ENCODE results near the gene TFEB. TPM values are rescaled to one million over a fixed set of nuclear protein-coding genes. Genes with fewer than 3 reads are reported as not detected.

TFEB gene
- total and polyA plus RNA-seq, 5 donors = 31.6 to 51.1 (median 45.7) TPM

DNA sequence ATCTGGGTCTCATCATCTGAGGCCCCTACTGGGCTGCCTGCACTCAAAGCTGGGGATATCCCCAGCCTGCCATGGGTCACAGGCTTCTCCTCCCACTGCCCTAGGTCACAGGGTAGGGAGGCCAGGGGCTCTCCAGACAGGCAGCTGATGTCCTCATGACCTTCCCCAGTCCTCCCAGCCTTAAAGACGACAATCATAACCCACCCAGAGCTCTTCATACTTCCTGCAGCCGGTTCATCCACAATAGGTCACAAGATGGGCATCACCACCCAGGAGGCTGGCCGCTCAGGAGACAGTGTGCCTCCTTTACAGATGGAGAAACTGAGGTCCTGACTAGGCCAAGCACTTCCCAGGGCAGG lies 15.2 kb downstream of the TFEB start:
- no peak for DNase-seq
- intact Hi-C loops (cut with DNase I) = no loop called here
- peaks cover 41% of the 10 kb centered on the region for H3K4me1 ChIP-seq (ENCODE audit: control insufficient read depth, insufficient read depth, low read length)
- H3K4me3 ChIP-seq (ENCODE audit: low read length) = no peak overlapping the region
- 76% methylated on average over 3 of the region's 3 CpGs for WGBS
- no peaks in the 10 kb centered on the region for H3K9me3 ChIP-seq (ENCODE audit: control insufficient read depth, low read length)
- H3K27me3 ChIP-seq (ENCODE audit: control insufficient read depth, insufficient read depth) = no peaks in the 10 kb centered on the region
- ATAC-seq = no peak
- H3K27ac ChIP-seq (ENCODE audit: low read length) = no peak overlapping the region

DNA sequence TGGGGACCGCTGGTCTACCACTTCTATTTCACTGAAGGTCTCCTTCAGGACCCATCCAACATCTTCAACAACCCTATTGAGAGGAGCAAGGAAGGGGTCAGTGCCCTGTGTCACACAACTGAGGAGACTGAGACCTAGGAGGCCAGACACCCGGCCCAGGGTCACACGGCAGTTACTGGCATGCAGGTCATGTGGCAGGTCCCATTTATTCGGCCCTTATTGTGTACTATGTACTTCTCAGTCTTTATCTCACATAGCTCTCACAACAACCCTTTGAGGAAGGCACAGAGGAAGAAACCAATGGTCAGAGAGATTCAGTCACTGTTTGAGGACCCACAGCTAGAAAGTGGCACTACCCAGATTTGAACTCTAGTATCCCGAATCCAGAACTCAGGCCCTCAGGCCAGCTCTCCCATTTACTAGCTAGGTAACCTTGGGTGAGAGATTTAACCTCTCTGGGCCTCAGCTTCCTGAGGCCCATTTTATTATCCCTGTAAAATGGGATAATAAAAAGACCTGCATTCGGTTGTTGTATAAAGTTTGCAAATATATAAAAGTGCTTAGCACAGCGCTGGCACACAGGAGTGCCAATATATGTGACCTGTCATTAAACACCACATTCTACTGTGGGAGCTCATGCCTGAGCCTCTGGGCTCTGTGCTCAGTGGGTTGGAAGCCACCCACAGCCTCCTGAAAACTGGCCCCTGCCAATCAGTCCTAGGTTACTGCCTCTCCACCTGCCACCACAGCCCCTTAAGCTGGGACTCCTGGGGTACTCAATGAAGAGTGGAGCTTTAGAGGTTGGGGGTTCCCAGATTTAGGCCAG lies 15.8 kb downstream of the TFEB start:
- H3K27me3 ChIP-seq (ENCODE audit: control insufficient read depth, insufficient read depth) = no peaks in the 10 kb centered on the region
- H3K27ac ChIP-seq (ENCODE audit: low read length) = peak overlapping the region; percentile 30
- intact Hi-C loops (cut with DNase I) = no loop called here
- peaks cover 37% of the 10 kb centered on the region for H3K4me1 ChIP-seq (ENCODE audit: control insufficient read depth, insufficient read depth, low read length)
- no peak overlapping the region for H3K4me3 ChIP-seq (ENCODE audit: low read length)
- DNase-seq = no peak
- ATAC-seq = no peak
- no peaks in the 10 kb centered on the region for H3K9me3 ChIP-seq (ENCODE audit: control insufficient read depth, low read length)
- WGBS = 83% methylated on average over 7 of the region's 7 CpGs

DNA sequence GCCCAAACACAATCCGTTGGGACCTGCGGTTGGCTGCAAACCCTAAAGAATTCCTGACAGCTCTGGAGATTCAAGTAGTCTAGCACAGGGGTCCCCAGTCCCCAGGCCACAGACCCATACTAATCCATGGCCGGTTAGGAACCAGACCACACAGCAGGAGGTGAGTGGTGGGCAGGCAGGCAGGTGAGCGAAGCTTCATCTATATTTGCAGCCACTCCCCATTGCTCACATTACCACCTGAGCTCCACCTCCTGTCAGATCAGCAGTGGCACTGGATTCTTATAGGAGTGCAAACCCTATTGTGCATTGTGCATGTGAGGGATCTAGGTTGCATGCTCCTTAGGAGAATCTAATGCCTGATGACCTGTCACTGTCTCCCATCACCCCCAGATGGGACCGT lies 16.6 kb downstream of the TFEB start:
- WGBS = 58% methylated on average over 5 of the region's 5 CpGs
- H3K9me3 ChIP-seq (ENCODE audit: control insufficient read depth, low read length) = no peaks in the 10 kb centered on the region
- peaks cover 31% of the 10 kb centered on the region for H3K4me1 ChIP-seq (ENCODE audit: control insufficient read depth, insufficient read depth, low read length)
- ATAC-seq (no peak), DNase-seq (no peak)
- H3K27ac ChIP-seq (ENCODE audit: low read length) = no peak overlapping the region
- H3K27me3 ChIP-seq (ENCODE audit: control insufficient read depth, insufficient read depth) = no peaks in the 10 kb centered on the region
- no peak overlapping the region for H3K4me3 ChIP-seq (ENCODE audit: low read length)
- intact Hi-C loops (cut with DNase I) = no loop called here

DNA sequence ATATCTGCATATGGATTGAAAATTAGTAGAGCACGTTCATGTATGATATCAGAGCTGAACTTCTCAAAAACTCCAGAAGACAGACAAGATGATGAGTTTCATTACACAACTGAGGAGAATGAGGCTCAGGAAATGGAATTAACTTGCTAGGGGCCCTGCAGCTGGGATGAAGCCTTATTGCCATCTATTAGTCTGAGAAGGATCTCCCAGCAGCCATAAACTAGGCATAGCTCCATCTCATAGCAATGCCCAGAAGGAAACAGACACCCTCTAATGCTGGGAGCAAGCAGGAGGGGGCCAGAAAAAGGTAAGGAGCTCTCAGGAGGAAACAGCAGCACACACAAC lies 18.0 kb downstream of the TFEB start:
- peaks cover 26% of the 10 kb centered on the region for H3K4me1 ChIP-seq (ENCODE audit: control insufficient read depth, insufficient read depth, low read length)
- peak overlapping the region; percentile 49 for H3K27ac ChIP-seq (ENCODE audit: low read length)
- 63% methylated on average over 1 of the region's 1 CpG for WGBS

DNA sequence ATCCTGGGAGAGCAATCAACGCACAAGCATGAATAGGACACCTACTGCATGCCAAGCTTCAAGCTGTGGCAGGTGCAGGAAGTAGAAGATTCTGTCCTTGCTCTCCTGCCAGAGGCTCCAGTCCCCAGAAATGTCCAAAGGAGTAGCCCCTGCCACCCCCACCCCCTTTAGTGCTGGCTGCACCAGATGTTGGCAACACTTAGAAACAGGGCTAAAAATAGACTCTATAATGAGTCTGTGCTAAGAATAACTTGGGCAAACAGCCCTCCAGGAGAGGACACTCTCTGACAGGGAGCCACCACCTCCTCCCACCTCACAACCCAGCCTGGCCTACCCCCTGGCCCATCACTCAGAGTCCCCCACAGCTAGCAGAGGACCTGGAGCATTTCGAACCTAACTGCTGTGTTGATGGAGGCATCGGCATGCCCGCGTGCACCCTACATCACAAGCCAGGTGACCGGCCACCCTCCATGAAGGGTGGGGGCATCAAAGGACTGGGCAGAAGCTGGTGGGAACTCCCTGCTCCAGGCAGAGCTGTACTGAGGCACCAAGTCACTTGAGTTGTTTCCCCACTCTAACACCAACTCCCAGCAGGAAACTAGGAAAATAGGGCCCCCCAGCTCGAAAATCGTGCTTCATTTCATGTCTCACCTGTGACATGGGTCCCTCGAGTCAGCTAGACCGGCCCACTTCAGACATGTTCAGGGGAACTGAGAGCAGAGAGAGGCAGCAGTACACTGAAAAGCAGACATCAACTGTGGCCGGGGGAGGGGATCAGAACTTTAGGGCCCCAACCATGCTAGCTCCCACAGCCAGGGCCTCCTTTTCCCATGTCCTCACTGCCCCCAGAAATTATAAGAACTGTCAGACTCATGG lies 18.7 kb downstream of the TFEB start:
- Histone ChIP-seq H3K27ac (ENCODE audit: low read length) (peak overlapping the region; percentile 81), H3K4me3 (ENCODE audit: low read length) (no peak overlapping the region), H3K4me1 (ENCODE audit: control insufficient read depth, insufficient read depth, low read length) (peaks cover 28% of the 10 kb centered on the region), H3K27me3 (ENCODE audit: control insufficient read depth, insufficient read depth) (no peaks in the 10 kb centered on the region), H3K9me3 (ENCODE audit: control insufficient read depth, low read length) (no peaks in the 10 kb centered on the region)
- intact Hi-C loops (cut with DNase I) = no loop called here
- WGBS = 71% methylated on average over 11 of the region's 11 CpGs
- peak in 1 of 3 donors; percentile 69 for DNase-seq
- ATAC-seq = peak; percentile 53 to 56

More for the DNA sequence above, 18.0 kb downstream of the TFEB start:
- no peaks in the 10 kb centered on the region for H3K9me3 ChIP-seq (ENCODE audit: control insufficient read depth, low read length)
- intact Hi-C loops (cut with DNase I) = no loop called here
- H3K4me3 ChIP-seq (ENCODE audit: low read length) = no peak overlapping the region
- ATAC-seq = no peak
- no peak for DNase-seq
- no peaks in the 10 kb centered on the region for H3K27me3 ChIP-seq (ENCODE audit: control insufficient read depth, insufficient read depth)

DNA sequence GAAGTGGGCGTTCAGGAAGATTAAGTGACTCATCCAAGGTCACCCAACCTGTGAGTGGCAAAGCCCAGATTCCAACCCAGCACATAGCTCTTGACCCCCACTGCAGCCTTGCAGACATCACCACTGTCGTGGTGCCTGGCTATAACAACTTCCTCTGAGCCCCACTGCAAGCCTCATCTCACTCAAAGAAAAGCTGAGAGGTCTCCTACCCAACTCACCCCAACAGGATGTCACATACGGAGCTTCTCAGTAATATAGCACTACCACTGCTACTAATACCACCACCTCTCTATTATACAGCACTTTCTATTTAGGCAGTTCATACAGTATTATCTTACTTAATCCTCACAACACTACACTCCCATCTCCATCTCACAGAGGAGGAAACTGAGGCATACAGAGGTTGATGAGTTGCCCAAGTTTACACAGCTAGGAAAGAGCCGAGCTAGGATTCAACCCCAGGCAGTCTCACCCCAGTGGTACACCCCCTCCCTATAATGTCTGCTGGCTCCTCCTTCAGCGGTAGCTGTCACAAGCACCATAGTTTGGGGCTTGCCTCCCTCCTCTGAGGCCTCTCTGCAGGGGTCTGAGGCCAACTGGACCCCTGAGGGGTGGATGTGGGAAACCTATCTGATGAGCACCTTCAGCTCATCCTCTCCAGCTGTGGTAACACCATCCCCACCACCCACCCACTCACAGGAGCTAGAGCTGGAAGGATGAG lies 19.5 kb downstream of the TFEB start:
- intact Hi-C loops (cut with DNase I) = no loop called here
- H3K4me1 ChIP-seq (ENCODE audit: control insufficient read depth, insufficient read depth, low read length) = peaks cover 30% of the 10 kb centered on the region
- no peak overlapping the region for H3K4me3 ChIP-seq (ENCODE audit: low read length)
- WGBS = 69% methylated on average over 5 of the region's 5 CpGs
- DNase-seq (no peak), ATAC-seq (no peak)
- no peaks in the 10 kb centered on the region for H3K27me3 ChIP-seq (ENCODE audit: control insufficient read depth, insufficient read depth)
- H3K27ac ChIP-seq (ENCODE audit: low read length) = peak overlapping the region; percentile 81
- no peaks in the 10 kb centered on the region for H3K9me3 ChIP-seq (ENCODE audit: control insufficient read depth, low read length)

DNA sequence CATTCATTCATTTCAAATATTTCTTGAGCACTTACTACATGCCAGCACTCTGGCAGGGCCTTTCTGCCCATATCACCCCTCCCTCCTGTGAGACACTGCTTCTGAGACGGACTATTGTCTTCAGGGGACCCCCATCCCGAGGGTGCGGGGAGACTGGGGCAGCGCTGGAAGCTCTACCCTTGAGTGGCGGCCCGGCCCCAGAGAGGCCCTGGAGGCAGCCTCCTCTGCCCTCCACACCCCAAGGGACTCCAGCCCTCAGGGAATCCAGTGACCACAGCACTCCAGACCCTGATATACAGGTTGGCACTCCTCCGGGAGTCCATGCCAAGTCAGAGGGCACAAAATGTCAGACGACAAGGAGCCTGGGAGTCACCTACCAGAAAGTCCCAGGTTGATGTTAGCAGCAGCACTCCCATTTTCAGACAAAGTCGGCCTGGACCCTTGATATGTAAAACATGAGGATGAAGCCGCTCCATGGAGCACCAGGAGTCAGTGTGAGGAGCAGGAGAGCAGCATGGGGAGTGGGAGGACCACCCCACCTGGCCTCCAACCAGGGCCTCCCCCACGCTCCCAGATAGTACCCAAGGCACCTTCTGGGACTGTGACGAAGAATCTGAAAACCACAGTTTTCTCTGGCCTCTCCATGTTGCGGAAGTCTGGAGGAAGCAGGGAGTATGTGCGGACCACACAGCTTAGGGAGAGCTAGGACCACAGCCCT lies 20.7 kb downstream of the TFEB start:
- peak in 1 of 3 donors; percentile 49 for DNase-seq
- no peak for ATAC-seq
- peak overlapping the region; percentile 61 for H3K27ac ChIP-seq (ENCODE audit: low read length)
- no peaks in the 10 kb centered on the region for H3K9me3 ChIP-seq (ENCODE audit: control insufficient read depth, low read length)
- intact Hi-C loops (cut with DNase I) = no loop called here
- 84% methylated on average over 14 of the region's 14 CpGs for WGBS
- no peaks in the 10 kb centered on the region for H3K27me3 ChIP-seq (ENCODE audit: control insufficient read depth, insufficient read depth)
- no peak overlapping the region for H3K4me3 ChIP-seq (ENCODE audit: low read length)
- H3K4me1 ChIP-seq (ENCODE audit: control insufficient read depth, insufficient read depth, low read length) = peaks cover 23% of the 10 kb centered on the region

DNA sequence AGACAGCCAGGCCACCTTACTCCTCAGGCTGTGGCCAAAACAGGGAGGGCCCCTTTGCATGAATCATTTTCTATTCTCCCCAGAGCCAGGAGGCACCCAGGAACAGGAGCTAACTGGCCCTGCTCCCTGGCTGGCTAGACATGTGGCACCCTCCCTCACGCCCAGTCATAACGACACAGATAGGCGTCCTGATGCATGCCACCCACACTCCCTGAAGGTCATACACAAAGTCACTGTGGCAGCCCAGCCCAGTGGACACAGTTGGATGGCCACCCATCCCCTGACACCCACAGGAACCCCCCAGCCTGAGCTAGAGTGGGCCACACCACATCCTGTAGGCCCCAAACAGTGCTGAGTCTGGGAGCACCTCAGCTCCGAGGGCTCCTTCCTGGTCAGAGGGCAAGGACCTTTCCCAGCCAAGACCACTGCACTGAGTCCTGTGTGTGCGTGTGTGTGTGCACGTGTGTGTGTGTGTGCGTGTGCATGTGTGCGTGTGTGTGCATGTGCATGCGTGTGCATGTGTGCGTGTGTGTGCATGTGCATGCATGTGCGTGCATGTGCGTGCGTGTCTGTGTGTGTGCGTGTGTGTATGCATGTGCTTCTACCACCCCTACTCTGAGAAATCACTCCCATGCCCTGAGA lies 21.6 kb downstream of the TFEB start:
- H3K27me3 ChIP-seq (ENCODE audit: control insufficient read depth, insufficient read depth) = no peaks in the 10 kb centered on the region
- H3K4me1 ChIP-seq (ENCODE audit: control insufficient read depth, insufficient read depth, low read length) = peaks cover 23% of the 10 kb centered on the region
- no peak overlapping the region for H3K4me3 ChIP-seq (ENCODE audit: low read length)
- 72% methylated on average over 14 of the region's 14 CpGs for WGBS
- H3K27ac ChIP-seq (ENCODE audit: low read length) = peak overlapping the region; percentile 65
- no peaks in the 10 kb centered on the region for H3K9me3 ChIP-seq (ENCODE audit: control insufficient read depth, low read length)
- DNase-seq = peak in 1 of 3 donors; percentile 48
- ATAC-seq = peak in 1 of 2 donors; percentile 9
- intact Hi-C loops (cut with DNase I) = no loop called here

DNA sequence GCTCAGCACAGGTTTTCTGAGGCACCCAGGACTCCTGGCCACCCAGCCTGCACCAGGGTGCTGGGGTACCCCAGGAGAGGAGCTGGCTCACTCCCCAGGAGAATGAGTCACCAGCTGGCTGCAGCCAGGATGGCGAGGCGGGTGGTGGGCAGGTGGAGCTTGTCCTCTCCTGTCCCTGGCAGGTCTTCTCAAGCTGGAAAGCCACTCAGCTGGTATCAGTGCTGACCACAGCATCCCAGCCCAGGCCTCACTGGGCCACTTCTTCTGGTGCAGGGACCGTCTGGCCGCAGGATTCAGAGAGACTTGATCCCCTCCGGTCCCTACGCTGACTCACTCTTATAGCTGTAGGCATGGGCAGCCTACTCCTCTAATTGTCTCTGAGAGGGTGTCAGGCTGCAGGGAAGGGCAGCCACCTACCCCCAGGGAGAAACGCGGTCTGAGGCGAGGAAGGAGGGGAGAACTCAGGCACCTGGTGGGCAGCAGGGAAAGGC lies 22.2 kb downstream of the TFEB start:
- peak; percentile 25 to 61 for ATAC-seq
- 37% methylated on average over 9 of the region's 9 CpGs for WGBS
- Histone ChIP-seq H3K4me3 (ENCODE audit: low read length) (no peak overlapping the region), H3K27me3 (ENCODE audit: control insufficient read depth, insufficient read depth) (no peaks in the 10 kb centered on the region), H3K4me1 (ENCODE audit: control insufficient read depth, insufficient read depth, low read length) (peaks cover 24% of the 10 kb centered on the region), H3K27ac (ENCODE audit: low read length) (peak overlapping the region; percentile 65), H3K9me3 (ENCODE audit: control insufficient read depth, low read length) (no peaks in the 10 kb centered on the region)
- intact Hi-C loops (cut with DNase I) = no loop called here
- peak in 2 of 3 donors; percentile 77 to 83 for DNase-seq

DNA sequence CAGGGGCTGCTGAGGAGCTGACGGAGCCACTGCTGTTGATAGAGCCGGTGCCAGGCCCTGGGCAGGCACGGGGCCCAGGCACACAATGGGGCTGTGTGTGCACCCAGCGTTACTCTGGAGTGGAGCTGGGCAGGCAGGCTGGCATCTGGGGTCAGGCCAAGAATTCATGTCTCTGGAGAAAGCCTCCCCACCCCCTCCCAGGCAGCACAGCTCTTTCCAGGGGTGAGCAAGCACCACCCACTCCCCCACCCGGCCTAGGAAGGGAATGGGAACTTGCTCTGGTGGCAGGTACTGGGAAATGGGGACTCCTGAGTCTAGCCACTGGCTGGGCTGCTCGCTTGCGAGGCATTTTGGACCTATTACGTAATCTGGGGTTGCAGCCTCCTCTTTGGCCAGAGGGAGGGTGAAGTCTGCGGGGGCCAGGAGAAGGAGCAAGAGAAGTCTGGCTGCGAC lies 22.7 kb downstream of the TFEB start:
- Histone ChIP-seq H3K4me3 (ENCODE audit: low read length) (no peak overlapping the region), H3K9me3 (ENCODE audit: control insufficient read depth, low read length) (no peaks in the 10 kb centered on the region), H3K27me3 (ENCODE audit: control insufficient read depth, insufficient read depth) (no peaks in the 10 kb centered on the region), H3K27ac (ENCODE audit: low read length) (peak overlapping the region; percentile 73), H3K4me1 (ENCODE audit: control insufficient read depth, insufficient read depth, low read length) (peaks cover 30% of the 10 kb centered on the region)
- ATAC-seq (peak; percentile 62 to 73), DNase-seq (peak; percentile 55 to 88 (median 87))
- WGBS = 46% methylated on average over 10 of the region's 10 CpGs
- intact Hi-C loops (cut with DNase I) = no loop called here
